ENCODE data around the gene BCAP31. TPM values are rescaled to one million over a fixed set of nuclear protein-coding genes. Genes with fewer than 3 reads are reported as not detected.

The BCAP31 gene
- total and polyA plus RNA-seq, 2 of the 13 experiments (the other 11 are each of a cell fraction or from before 2014, with no cell fraction given): 139 to 178 TPM

DNA sequence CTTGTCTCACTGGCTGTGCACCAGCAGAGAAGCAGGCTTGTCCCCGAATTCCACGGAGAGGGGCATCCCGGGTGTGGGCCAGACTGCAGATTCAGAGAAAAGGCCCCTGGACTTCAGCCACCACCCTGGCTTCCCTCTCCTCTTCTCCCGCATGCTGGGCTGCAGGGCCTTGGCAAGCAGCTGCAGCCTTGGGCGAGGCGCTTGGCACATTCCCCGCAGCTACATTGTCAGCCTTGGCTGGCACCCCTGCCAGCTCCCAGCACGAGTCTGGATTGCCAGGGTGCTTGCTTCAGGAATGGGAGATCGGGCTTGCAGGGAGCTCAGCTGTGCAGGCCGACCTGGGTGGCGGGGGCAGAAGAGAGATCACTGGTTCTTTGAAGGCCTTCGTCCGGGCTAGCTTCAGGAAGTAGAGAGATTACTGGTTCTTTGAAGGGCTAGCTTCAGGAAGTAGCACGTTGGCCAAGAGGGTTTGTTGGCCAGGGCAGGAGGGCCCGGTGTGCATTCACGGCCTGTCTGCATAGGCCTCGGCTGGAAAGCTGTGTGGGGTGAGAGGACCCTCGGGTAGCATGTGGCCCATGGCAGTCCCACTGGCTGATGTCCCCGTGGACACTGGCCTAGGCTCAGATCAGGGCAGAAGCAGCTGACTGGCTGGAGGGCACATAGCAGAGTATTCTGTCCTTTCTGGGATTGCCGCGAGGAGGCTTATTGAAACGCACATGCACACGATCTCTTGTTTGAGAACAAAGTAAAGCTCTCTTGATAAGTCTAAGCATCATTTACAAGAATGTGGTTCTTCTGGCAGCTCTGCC, 3.1 kb upstream of the BCAP31 start (continued):
- TF ChIP-seq ZNF660 (CRISPR knock-in tag; IDR thresholded peaks at IDR 0.05; ENCODE audit: borderline replicate concordance, low read depth): no peak
- TF ChIP-seq ZSCAN21 (CRISPR knock-in tag; IDR thresholded peaks at IDR 0.05; ENCODE audit: borderline replicate concordance): no peak
- TF ChIP-seq NCOA1 (CRISPR knock-in tag; IDR thresholded peaks at IDR 0.05): no peak
- TF ChIP-seq HOXA9 (CRISPR knock-in tag; IDR thresholded peaks at IDR 0.05; ENCODE audit: borderline replicate concordance): no peak
- TF ChIP-seq ZNF780A (CRISPR knock-in tag; IDR thresholded peaks at IDR 0.05): no peak
- TF ChIP-seq, protein P1, sequence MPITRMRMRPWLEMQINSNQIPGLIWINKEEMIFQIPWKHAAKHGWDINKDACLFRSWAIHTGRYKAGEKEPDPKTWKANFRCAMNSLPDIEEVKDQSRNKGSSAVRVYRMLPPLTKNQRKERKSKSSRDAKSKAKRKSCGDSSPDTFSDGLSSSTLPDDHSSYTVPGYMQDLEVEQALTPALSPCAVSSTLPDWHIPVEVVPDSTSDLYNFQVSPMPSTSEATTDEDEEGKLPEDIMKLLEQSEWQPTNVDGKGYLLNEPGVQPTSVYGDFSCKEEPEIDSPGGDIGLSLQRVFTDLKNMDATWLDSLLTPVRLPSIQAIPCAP (CRISPR knock-in tag; IDR thresholded peaks at IDR 0.05; ENCODE audit: low read depth): no peak
- no peak for TF ChIP-seq ZNF10 (CRISPR knock-in tag; IDR thresholded peaks at IDR 0.05; ENCODE audit: borderline replicate concordance, low read depth)
- no peak for TF ChIP-seq ZNF878 (CRISPR knock-in tag; IDR thresholded peaks at IDR 0.05)
- TF ChIP-seq, protein P2, sequence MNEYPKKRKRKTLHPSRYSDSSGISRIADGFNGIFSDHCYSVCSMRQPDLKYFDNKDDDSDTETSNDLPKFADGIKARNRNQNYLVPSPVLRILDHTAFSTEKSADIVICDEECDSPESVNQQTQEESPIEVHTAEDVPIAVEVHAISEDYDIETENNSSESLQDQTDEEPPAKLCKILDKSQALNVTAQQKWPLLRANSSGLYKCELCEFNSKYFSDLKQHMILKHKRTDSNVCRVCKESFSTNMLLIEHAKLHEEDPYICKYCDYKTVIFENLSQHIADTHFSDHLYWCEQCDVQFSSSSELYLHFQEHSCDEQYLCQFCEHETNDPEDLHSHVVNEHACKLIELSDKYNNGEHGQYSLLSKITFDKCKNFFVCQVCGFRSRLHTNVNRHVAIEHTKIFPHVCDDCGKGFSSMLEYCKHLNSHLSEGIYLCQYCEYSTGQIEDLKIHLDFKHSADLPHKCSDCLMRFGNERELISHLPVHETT (CRISPR knock-in tag; conservative IDR thresholded peaks at IDR 0.05): no peak
- no peak for TF ChIP-seq ZNF776 (CRISPR knock-in tag; IDR thresholded peaks at IDR 0.05)
- TF ChIP-seq ZC3H13 (CRISPR knock-in tag; IDR thresholded peaks at IDR 0.05): peak; percentile 17; the same call in 1 of the 2 replicates
- TF ChIP-seq, protein P3, sequence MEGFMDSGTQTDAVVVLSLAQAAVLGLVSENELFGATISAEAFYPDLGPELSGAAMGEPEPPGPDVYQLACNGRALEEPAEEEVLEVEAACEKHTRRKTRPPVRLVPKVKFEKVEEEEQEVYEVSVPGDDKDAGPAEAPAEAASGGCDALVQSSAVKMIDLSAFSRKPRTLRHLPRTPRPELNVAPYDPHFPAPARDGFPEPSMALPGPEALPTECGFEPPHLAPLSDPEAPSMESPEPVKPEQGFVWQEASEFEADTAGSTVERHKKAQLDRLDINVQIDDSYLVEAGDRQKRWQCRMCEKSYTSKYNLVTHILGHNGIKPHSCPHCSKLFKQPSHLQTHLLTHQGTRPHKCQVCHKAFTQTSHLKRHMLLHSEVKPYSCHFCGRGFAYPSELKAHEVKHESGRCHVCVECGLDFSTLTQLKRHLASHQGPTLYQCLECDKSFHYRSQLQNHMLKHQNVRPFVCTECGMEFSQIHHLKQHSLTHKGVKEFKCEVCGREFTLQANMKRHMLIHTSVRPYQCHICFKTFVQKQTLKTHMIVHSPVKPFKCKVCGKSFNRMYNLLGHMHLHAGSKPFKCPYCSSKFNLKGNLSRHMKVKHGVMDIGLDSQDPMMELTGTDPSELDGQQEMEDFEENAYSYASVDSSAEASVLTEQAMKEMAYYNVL (CRISPR knock-in tag; IDR thresholded peaks at IDR 0.05; ENCODE audit: borderline replicate concordance): no peak
- TF ChIP-seq KLF12 (CRISPR knock-in tag; IDR thresholded peaks at IDR 0.05; ENCODE audit: borderline replicate concordance): no peak
- TF ChIP-seq, protein P4, sequence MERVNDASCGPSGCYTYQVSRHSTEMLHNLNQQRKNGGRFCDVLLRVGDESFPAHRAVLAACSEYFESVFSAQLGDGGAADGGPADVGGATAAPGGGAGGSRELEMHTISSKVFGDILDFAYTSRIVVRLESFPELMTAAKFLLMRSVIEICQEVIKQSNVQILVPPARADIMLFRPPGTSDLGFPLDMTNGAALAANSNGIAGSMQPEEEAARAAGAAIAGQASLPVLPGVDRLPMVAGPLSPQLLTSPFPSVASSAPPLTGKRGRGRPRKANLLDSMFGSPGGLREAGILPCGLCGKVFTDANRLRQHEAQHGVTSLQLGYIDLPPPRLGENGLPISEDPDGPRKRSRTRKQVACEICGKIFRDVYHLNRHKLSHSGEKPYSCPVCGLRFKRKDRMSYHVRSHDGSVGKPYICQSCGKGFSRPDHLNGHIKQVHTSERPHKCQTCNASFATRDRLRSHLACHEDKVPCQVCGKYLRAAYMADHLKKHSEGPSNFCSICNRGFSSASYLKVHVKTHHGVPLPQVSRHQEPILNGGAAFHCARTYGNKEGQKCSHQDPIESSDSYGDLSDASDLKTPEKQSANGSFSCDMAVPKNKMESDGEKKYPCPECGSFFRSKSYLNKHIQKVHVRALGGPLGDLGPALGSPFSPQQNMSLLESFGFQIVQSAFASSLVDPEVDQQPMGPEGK (CRISPR knock-in tag; IDR thresholded peaks at IDR 0.05): no peak
- peak; percentile 59; the same call in 1 of the 2 replicates for TF ChIP-seq CCDC6 (CRISPR knock-in tag; IDR thresholded peaks at IDR 0.05)
- peak; percentile 7; the same call in 1 of the 2 replicates for TF ChIP-seq TBX2 (CRISPR knock-in tag; IDR thresholded peaks at IDR 0.05; ENCODE audit: borderline replicate concordance)
- TF ChIP-seq ATF1 (CRISPR knock-in tag; IDR thresholded peaks at IDR 0.05): no peak
- TF ChIP-seq, protein P5, sequence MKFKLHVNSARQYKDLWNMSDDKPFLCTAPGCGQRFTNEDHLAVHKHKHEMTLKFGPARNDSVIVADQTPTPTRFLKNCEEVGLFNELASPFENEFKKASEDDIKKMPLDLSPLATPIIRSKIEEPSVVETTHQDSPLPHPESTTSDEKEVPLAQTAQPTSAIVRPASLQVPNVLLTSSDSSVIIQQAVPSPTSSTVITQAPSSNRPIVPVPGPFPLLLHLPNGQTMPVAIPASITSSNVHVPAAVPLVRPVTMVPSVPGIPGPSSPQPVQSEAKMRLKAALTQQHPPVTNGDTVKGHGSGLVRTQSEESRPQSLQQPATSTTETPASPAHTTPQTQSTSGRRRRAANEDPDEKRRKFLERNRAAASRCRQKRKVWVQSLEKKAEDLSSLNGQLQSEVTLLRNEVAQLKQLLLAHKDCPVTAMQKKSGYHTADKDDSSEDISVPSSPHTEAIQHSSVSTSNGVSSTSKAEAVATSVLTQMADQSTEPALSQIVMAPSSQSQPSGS (CRISPR knock-in tag; IDR thresholded peaks at IDR 0.05): no peak
- TF ChIP-seq RFX1 (IDR thresholded peaks at IDR 0.05): no peak
- 0 out of 2 replicates have a peak, but pooled peaks have one; percentile 23 for TF ChIP-seq MED1 (CRISPR knock-in tag; IDR thresholded peaks at IDR 0.05)
- TF ChIP-seq ZNF761 (CRISPR knock-in tag; conservative IDR thresholded peaks at IDR 0.05): no peak
- TF ChIP-seq ZNF3 (CRISPR knock-in tag; IDR thresholded peaks at IDR 0.05): no peak
- no peak for TF ChIP-seq NFE2L1 (CRISPR knock-in tag; IDR thresholded peaks at IDR 0.05; ENCODE audit: borderline replicate concordance)

Data from HepG2 (cell line).